Measurements from ENCODE around the gene MDP1. TPM values are rescaled to one million over a fixed set of nuclear protein-coding genes. Genes with fewer than 3 reads are reported as not detected.

Gene MDP1
- polyA plus RNA-seq, 2 of the 4 experiments (the other 2 are of a cell fraction): 21.6 to 38.6 TPM

DNA sequence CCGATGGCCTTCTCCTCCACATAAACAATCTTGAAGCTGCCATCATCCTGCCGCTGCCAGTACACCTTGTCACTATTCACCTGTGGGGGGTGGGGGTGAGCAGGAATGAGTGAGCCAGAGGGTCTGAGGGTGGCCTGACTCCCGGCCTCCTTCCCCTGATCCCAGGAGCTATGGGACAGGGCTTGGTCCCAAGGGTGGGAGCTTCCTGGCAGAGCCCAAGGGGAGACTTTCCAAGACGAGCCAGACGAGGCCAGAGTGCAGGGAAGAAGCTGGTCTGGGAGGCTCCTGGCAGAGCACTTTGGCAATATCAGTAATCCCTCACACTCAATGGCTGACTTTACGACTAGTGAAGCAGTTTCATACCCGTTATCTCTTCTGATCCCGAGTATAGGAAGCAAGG, 39.6 kb upstream of the MDP1 start:
- ChIA-PET CTCF (interaction anchor here (1.0 to 21.7 kb wide), 3 partner anchors 13 to 176 kb away, joined by 4 to 601 read pairs (median 76); partner anchors contain the start of genes CIDEB, DHRS1, LTB4R and LTB4R2), POLR2A (interaction anchor here (1.0 kb wide), 1 partner anchor 15 kb away, joined by 3 read pairs; no protein-coding TSS in a partner anchor)
- Histone ChIP-seq H3K9me3 (no peaks in the 10 kb centered on the region), H3K4me1 (peaks cover 13% of the 10 kb centered on the region), H3K4me2 (no peak overlapping the region), H3K4me3 (no peak overlapping the region), H3K27ac (no peak overlapping the region)
- DNase-seq (ENCODE audit: low read depth in 1 of 2, low spot score in 1 of 2) (no peak), ATAC-seq (no peak), FAIRE-seq (no peak)
- 83% methylated on average over 8 of the region's 8 CpGs for WGBS (ENCODE audit: missing lambda C conversion rate)
- TF ChIP-seq FOXS1 (CRISPR knock-in tag; IDR thresholded peaks at IDR 0.05) (no peak), CHD4 (IDR thresholded peaks at IDR 0.05; ENCODE audit: borderline replicate concordance) (no peak), HOXB13 (CRISPR knock-in tag; IDR thresholded peaks at IDR 0.05; ENCODE audit: low read depth) (no peak), PHF8 (IDR thresholded peaks at IDR 0.05; ENCODE audit: borderline replicate concordance, low read depth) (no peak), HEYL (CRISPR knock-in tag; IDR thresholded peaks at IDR 0.05) (no peak), RNF2 (IDR thresholded peaks at IDR 0.05; ENCODE audit: borderline replicate concordance, low read depth) (no peak), EHF (CRISPR knock-in tag; IDR thresholded peaks at IDR 0.05) (no peak), HES2 (IDR thresholded peaks at IDR 0.05) (no peak), PBX3 (IDR thresholded peaks at IDR 0.05) (no peak), TFCP2L1 (CRISPR knock-in tag; IDR thresholded peaks at IDR 0.05) (no peak), FOSL2 (IDR thresholded peaks at IDR 0.05) (no peak), FOSL2 (CRISPR knock-in tag; IDR thresholded peaks at IDR 0.05) (no peak), CBX2 (IDR thresholded peaks at IDR 0.05; ENCODE audit: borderline replicate concordance, low read depth) (no peak), ATOH8 (CRISPR knock-in tag; IDR thresholded peaks at IDR 0.05; ENCODE audit: low read depth) (no peak), ESRRA (IDR thresholded peaks at IDR 0.05; ENCODE audit: borderline replicate concordance, low read length) (no peak), BCL3 (IDR thresholded peaks at IDR 0.05) (no peak), POLR2AphosphoS2 (conservative IDR thresholded peaks at IDR 0.05; ENCODE audit: low read length) (no peak), GATA3 (IDR thresholded peaks at IDR 0.05; ENCODE audit: borderline replicate concordance) (no peak), HMGXB4 (CRISPR knock-in tag; IDR thresholded peaks at IDR 0.05; ENCODE audit: borderline replicate concordance) (no peak)

GRCh38 chr14:24254630-24255392, 38.9 kb upstream of the MDP1 start:
- H3K4me2 ChIP-seq: no peak overlapping the region
- ChIA-PET POLR2A (interaction anchor here (1.0 kb wide), 1 partner anchor 16 kb away, joined by 3 read pairs; no protein-coding TSS in a partner anchor), CTCF (interaction anchor here (1.0 to 21.7 kb wide), 3 partner anchors 12 to 177 kb away, joined by 4 to 601 read pairs (median 76); partner anchors contain the start of genes CIDEB, DHRS1, LTB4R and LTB4R2)
- H3K4me1 ChIP-seq: peaks cover 13% of the 10 kb centered on the region
- no peak for ATAC-seq
- no peak for FAIRE-seq
- no peaks in the 10 kb centered on the region for H3K9me3 ChIP-seq
- WGBS (ENCODE audit: missing lambda C conversion rate): 91% methylated on average over 16 of the region's 19 CpGs
- H3K27ac ChIP-seq: no peak overlapping the region
- DNase-seq (ENCODE audit: low read depth in 1 of 2, low spot score in 1 of 2): no peak
- TF ChIP-seq BHLHE40 (IDR thresholded peaks at IDR 0.05; ENCODE audit: low read depth, low read length) (no peak), PHF8 (IDR thresholded peaks at IDR 0.05; ENCODE audit: borderline replicate concordance, low read depth) (no peak), HMGXB4 (CRISPR knock-in tag; IDR thresholded peaks at IDR 0.05; ENCODE audit: borderline replicate concordance) (no peak)
- no peak overlapping the region for H3K4me3 ChIP-seq
